Liver (tissue), 9 donors: ENCODE results near the gene WEE1. TPM values are rescaled to one million over a fixed set of nuclear protein-coding genes. Genes with fewer than 3 reads are reported as not detected.
A peak's percentile ranks its signal among the peaks of the same experiment; 100 is the strongest.

ENCODE experiments used
- DNase-seq: peaks from one replicate; pipeline ENCODE4 v3.0.0-alpha.2; 2017; ENCODE audit warnings: low spot score
- H3K27ac ChIP-seq, 2 donors: one replicate each; pipeline ENCODE4 v1.7.0; 2013; ENCODE audit warnings: inconsistent platforms in 2 of 2, low read length in 2 of 2, control low read depth in 1 of 2, low read depth in 1 of 2, mild to moderate bottlenecking in 1 of 2
- H3K27me3 ChIP-seq, 4 donors: one replicate each; pipeline versions ENCODE4 v1.6.1 to v1.7.0; 2013; ENCODE audit warnings: low read length in 3 of 4, inconsistent platforms in 1 of 4, mild to moderate bottlenecking in 1 of 4, moderate library complexity in 1 of 4; ENCODE audit not compliant: control insufficient read depth in 4 of 4, insufficient read depth in 4 of 4
- H3K36me3 ChIP-seq, 4 donors: one replicate each; pipeline versions ENCODE4 v1.6.1 to v1.7.0; 2013; ENCODE audit warnings: low read length in 3 of 4, mild to moderate bottlenecking in 3 of 4, low read depth in 1 of 4, moderate library complexity in 1 of 4; ENCODE audit not compliant: control insufficient read depth in 4 of 4, insufficient read depth in 3 of 4
- H3K4me1 ChIP-seq, 4 donors: one replicate each; pipeline versions ENCODE4 v1.6.1 to v1.7.0; 2013; ENCODE audit warnings: low read length in 3 of 4, mild to moderate bottlenecking in 3 of 4, moderate library complexity in 1 of 4; ENCODE audit not compliant: control insufficient read depth in 4 of 4, insufficient read depth in 4 of 4
- H3K4me3 ChIP-seq, 3 donors: one replicate each; pipeline versions ENCODE4 v1.6.1 to v1.7.0; 2013; ENCODE audit warnings: low read length in 3 of 3, control low read depth in 1 of 3, low read depth in 1 of 3, mild to moderate bottlenecking in 1 of 3
- H3K9ac ChIP-seq, 2 donors: one replicate each; pipeline ENCODE4 v1.7.0; 2013; ENCODE audit warnings: low read length in 2 of 2, mild to moderate bottlenecking in 2 of 2, moderate library complexity in 2 of 2, control low read depth in 1 of 2, low read depth in 1 of 2
- H3K9me3 ChIP-seq, 4 donors: one replicate each; pipeline versions ENCODE4 v1.6.1 to v1.7.0; 2013; ENCODE audit warnings: low read length in 3 of 4; ENCODE audit not compliant: control insufficient read depth in 4 of 4
- EGR1 ChIP-seq, 2 donors: IDR thresholded peaks; 2 replicates each; pipeline ENCODE4 v1.6.1; 2016 to 2018; ENCODE audit warnings: antibody characterized with exemption in 2 of 2, low read depth in 2 of 2
- FOXA1 ChIP-seq: IDR thresholded peaks from 2 replicates; pipeline ENCODE4 v1.6.1; 2016; ENCODE audit warnings: antibody characterized with exemption
- FOXA2 ChIP-seq: IDR thresholded peaks from 2 replicates; pipeline ENCODE4 v1.6.1; 2016; ENCODE audit warnings: antibody characterized with exemption
- GABPA ChIP-seq, 2 donors: IDR thresholded peaks in 1 of 2; conservative IDR thresholded peaks in 1 of 2; 2 replicates each; pipeline ENCODE4 v1.6.1; 2016; ENCODE audit warnings: antibody characterized with exemption in 2 of 2, mild to moderate bottlenecking in 1 of 2, moderate library complexity in 1 of 2
- HNF4A ChIP-seq, 2 donors: conservative IDR thresholded peaks; 2 replicates each; pipeline ENCODE4 v1.6.1; 2016; ENCODE audit warnings: antibody characterized with exemption in 2 of 2, mild to moderate bottlenecking in 2 of 2
- HNF4G ChIP-seq: IDR thresholded peaks from 2 replicates; pipeline ENCODE4 v1.6.1; 2016; ENCODE audit warnings: antibody characterized with exemption
- MAX ChIP-seq: IDR thresholded peaks from 2 replicates; pipeline ENCODE4 v1.6.1; 2016; ENCODE audit warnings: antibody characterized with exemption
- NR2F2 ChIP-seq: IDR thresholded peaks from 2 replicates; pipeline ENCODE4 v1.6.1; 2016; ENCODE audit warnings: antibody characterized with exemption
- RAD21 ChIP-seq, 2 donors: IDR thresholded peaks; 2 replicates each; pipeline ENCODE4 v1.6.1; 2016; ENCODE audit warnings: antibody characterized with exemption in 2 of 2, mild to moderate bottlenecking in 2 of 2
- RXRA ChIP-seq, 2 donors: IDR thresholded peaks; 2 replicates each; pipeline ENCODE4 v1.6.1; 2017 to 2018; ENCODE audit warnings: antibody characterized with exemption in 2 of 2, mild to moderate bottlenecking in 1 of 2
- SP1 ChIP-seq: IDR thresholded peaks from 2 replicates; pipeline ENCODE4 v1.6.1; 2018; ENCODE audit warnings: antibody characterized with exemption, mild to moderate bottlenecking
- TAF1 ChIP-seq: conservative IDR thresholded peaks from 2 replicates; pipeline ENCODE4 v1.6.1; 2016; ENCODE audit warnings: antibody characterized with exemption, mild to moderate bottlenecking
- YY1 ChIP-seq: IDR thresholded peaks from 2 replicates; pipeline ENCODE4 v1.6.1; 2016; ENCODE audit warnings: antibody characterized with exemption, mild to moderate bottlenecking
- ZBTB33 ChIP-seq: IDR thresholded peaks from 2 replicates; pipeline ENCODE4 v1.6.1; 2016; ENCODE audit warnings: antibody characterized with exemption
- WGBS: extraction: QIAGEN DNeasy Blood & Tissue Kit; methylation state at CpG from one replicate; pipeline ENCODE4 v1.1.7; 2013; 5-methylcytosine and 5-hydroxymethylcytosine counted together
- polyA plus RNA-seq, 2 donors: library from polyadenylated mRNA; stranded (reverse) in 1 of 2; unstranded in 1 of 2; fragments of 200-250 nt in 1 of 2; fragments of >200 nt in 1 of 2; fragmentation: Nextera tagmentation in 1 of 2; extraction: Ambion mirVana in 1 of 2; gene quantifications; one replicate each; pipeline versions ENCODE4 v1.2.1 to v1.2.3, GENCODE V29; 2013 to 2015
- total RNA-seq, 2 donors: library from RNA; depleted of rRNA; stranded (reverse); fragments of >200 nt; gene quantifications; one replicate each; pipeline ENCODE4 v1.2.3, GENCODE V29; 2014
- TF ChIP-seq, protein P1 (sequence below): IDR thresholded peaks from 2 replicates; pipeline ENCODE4 v1.6.1; 2016; ENCODE audit warnings: antibody characterized with exemption
- TF ChIP-seq, protein P2 (sequence below): IDR thresholded peaks from 2 replicates; pipeline ENCODE4 v1.6.1; 2016; ENCODE audit warnings: antibody characterized with exemption, mild to moderate bottlenecking
- TF ChIP-seq, protein P3 (sequence below): fragments of 150-350 bp; IDR thresholded peaks from 2 replicates; pipeline ENCODE4 v1.5.1; 2017; ENCODE audit warnings: improper control_type of control experiment, low read depth, low read length; ENCODE audit not compliant: missing input control
- donor health status: healthy.
- donor health status: healthy.
- donor health status: healthy.
- donor health status: healthy.
- donor health status: healthy.

The WEE1 gene
- 10 to 100 TPM in 1 of 2 donors, 1 to 10 TPM in 1; 8.9 to 39.6 TPM for total RNA-seq
- polyA plus RNA-seq: 1 to 10 TPM; 3.5 to 5.3 TPM

GRCh38 chr11:9573052-9573774 is at the start of gene WEE1:
TSS of gene WEE1 (plus strand) at chr11:9573670. CDS start at chr11:9573934, 264 bp downstream.
- H3K36me3 ChIP-seq: peaks cover 0 to 5% (median 1%) of the 10 kb centered on the region in 4 donors
- peak within 1 kb of the TSS; percentile 98 to 99 for H3K27ac ChIP-seq
- peak within 1 kb of the TSS; percentile 87 to 91 for H3K9ac ChIP-seq
- under 1% methylated on average over 73 of the region's 73 CpGs for WGBS
- no peaks in the 10 kb centered on the region for H3K27me3 ChIP-seq
- H3K4me1 ChIP-seq: peaks cover 3 to 22% (median 12%) of the 10 kb centered on the region in 4 donors
- peak; percentile 98 for DNase-seq
- TF ChIP-seq ZBTB33: peak; percentile 42
- no peak for TF ChIP-seq TAF1
- TF ChIP-seq FOXA1: peak; percentile 52
- no peak for TF ChIP-seq EGR1 (IDR thresholded peaks at IDR 0.05; ENCODE audit: low read depth in 2 of 2)
- TF ChIP-seq YY1: peak; percentile 95
- TF ChIP-seq RXRA (IDR thresholded peaks at IDR 0.05): peak; percentile 3 to 33
- TF ChIP-seq HNF4G: peak; percentile 62
- TF ChIP-seq, protein P1, sequence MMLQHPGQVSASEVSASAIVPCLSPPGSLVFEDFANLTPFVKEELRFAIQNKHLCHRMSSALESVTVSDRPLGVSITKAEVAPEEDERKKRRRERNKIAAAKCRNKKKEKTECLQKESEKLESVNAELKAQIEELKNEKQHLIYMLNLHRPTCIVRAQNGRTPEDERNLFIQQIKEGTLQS: no peak
- TF ChIP-seq HNF4A (conservative IDR thresholded peaks at IDR 0.05): peak; percentile 65 to 72
- TF ChIP-seq, protein P2, sequence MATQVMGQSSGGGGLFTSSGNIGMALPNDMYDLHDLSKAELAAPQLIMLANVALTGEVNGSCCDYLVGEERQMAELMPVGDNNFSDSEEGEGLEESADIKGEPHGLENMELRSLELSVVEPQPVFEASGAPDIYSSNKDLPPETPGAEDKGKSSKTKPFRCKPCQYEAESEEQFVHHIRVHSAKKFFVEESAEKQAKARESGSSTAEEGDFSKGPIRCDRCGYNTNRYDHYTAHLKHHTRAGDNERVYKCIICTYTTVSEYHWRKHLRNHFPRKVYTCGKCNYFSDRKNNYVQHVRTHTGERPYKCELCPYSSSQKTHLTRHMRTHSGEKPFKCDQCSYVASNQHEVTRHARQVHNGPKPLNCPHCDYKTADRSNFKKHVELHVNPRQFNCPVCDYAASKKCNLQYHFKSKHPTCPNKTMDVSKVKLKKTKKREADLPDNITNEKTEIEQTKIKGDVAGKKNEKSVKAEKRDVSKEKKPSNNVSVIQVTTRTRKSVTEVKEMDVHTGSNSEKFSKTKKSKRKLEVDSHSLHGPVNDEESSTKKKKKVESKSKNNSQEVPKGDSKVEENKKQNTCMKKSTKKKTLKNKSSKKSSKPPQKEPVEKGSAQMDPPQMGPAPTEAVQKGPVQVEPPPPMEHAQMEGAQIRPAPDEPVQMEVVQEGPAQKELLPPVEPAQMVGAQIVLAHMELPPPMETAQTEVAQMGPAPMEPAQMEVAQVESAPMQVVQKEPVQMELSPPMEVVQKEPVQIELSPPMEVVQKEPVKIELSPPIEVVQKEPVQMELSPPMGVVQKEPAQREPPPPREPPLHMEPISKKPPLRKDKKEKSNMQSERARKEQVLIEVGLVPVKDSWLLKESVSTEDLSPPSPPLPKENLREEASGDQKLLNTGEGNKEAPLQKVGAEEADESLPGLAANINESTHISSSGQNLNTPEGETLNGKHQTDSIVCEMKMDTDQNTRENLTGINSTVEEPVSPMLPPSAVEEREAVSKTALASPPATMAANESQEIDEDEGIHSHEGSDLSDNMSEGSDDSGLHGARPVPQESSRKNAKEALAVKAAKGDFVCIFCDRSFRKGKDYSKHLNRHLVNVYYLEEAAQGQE: peak; percentile 62
- TF ChIP-seq MAX: peak; percentile 61
- TF ChIP-seq RAD21 (IDR thresholded peaks at IDR 0.05): peak in 1 of 2 donors; percentile 28
- TF ChIP-seq NR2F2: peak; percentile 79
- TF ChIP-seq SP1: peak; percentile 67
- TF ChIP-seq GABPA (IDR thresholded peaks at IDR 0.05 in 1 of 2, conservative IDR thresholded peaks at IDR 0.05 in 1 of 2): peak in 1 of 2 donors; percentile 72
- H3K4me3 ChIP-seq: peak within 1 kb of the TSS; percentile 61 to 96 (median 78)
- no peaks in the 10 kb centered on the region for H3K9me3 ChIP-seq

GRCh38 chr11:9524001-9524400 is 49.5 kb upstream of the WEE1 start:
- H3K27me3 ChIP-seq: no peaks in the 10 kb centered on the region
- H3K9me3 ChIP-seq: no peaks in the 10 kb centered on the region
- peaks cover 3 to 8% (median 6%) of the 10 kb centered on the region in 4 donors for H3K36me3 ChIP-seq
- no peak overlapping the region for H3K4me3 ChIP-seq
- no peak overlapping the region for H3K9ac ChIP-seq
- DNase-seq: no peak
- H3K27ac ChIP-seq: no peak overlapping the region
- H3K4me1 ChIP-seq: peaks cover 0 to 2% (median 0%) of the 10 kb centered on the region in 4 donors
- 98% methylated on average over 2 of the region's 2 CpGs for WGBS
- TF ChIP-seq ZBTB33: no peak
- TF ChIP-seq, protein P1: no peak
- TF ChIP-seq, protein P3, sequence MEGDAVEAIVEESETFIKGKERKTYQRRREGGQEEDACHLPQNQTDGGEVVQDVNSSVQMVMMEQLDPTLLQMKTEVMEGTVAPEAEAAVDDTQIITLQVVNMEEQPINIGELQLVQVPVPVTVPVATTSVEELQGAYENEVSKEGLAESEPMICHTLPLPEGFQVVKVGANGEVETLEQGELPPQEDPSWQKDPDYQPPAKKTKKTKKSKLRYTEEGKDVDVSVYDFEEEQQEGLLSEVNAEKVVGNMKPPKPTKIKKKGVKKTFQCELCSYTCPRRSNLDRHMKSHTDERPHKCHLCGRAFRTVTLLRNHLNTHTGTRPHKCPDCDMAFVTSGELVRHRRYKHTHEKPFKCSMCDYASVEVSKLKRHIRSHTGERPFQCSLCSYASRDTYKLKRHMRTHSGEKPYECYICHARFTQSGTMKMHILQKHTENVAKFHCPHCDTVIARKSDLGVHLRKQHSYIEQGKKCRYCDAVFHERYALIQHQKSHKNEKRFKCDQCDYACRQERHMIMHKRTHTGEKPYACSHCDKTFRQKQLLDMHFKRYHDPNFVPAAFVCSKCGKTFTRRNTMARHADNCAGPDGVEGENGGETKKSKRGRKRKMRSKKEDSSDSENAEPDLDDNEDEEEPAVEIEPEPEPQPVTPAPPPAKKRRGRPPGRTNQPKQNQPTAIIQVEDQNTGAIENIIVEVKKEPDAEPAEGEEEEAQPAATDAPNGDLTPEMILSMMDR: no peak
- TF ChIP-seq RAD21 (IDR thresholded peaks at IDR 0.05): no peak
- no peak for TF ChIP-seq TAF1
- TF ChIP-seq FOXA2: no peak
